Measurements from ENCODE around the gene CFAP69.
A peak's percentile ranks its signal among the peaks of the same experiment; 100 is the strongest.
"Not testable (repeated sequence)": the region's sequence is repeated elsewhere in the genome, so short reads cannot be mapped to it uniquely, and the experiment has no call there.

CFAP69 gene

GRCh38 chr7:90337106-90337505 lies 92.1 kb downstream of the CFAP69 start:
- no peak for DNase-seq (ENCODE audit: low read depth in 2 of 2)

- DNase-seq (ENCODE audit: low read depth in 2 of 2) = no peak
Observed at GRCh38 chr7:90345016-90345415, 100.0 kb downstream of the CFAP69 start.

DNA sequence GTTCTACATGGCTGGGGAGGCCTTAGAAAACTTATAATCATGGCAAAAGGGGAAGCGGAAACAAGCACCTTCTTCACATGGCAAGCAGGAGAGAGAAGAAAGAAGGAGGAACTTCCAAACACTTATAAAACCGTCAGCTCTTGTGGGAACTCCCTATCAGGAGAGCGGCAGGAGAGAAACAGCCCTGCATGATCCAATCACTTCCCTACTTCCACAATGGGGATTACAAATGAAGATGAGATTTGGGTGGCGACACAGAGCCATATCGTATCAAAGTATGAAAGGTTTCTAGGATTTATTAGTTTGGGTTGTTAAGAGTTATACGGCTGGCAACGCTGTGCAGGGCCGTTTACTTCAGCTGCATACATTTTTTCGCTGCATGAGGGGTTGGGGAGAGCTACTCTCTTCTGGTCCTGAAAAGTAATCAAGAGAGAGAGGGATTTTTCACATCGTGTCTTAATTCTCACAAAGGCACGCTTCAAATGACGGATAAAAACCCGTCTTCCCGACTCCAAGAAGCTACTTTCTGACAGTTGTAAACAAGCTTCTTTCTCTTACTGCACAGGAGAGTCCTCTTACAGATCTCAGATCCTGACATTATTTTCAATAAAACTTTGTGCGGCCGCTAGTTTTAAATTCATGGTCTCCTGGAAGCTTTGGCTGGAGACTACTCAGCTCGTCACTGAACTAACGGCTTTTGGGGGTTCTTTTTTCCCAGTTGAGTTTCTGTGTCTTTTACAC lies 100.8 kb downstream of the CFAP69 start:
- no peak for DNase-seq (ENCODE audit: low read depth in 2 of 2)

DNA sequence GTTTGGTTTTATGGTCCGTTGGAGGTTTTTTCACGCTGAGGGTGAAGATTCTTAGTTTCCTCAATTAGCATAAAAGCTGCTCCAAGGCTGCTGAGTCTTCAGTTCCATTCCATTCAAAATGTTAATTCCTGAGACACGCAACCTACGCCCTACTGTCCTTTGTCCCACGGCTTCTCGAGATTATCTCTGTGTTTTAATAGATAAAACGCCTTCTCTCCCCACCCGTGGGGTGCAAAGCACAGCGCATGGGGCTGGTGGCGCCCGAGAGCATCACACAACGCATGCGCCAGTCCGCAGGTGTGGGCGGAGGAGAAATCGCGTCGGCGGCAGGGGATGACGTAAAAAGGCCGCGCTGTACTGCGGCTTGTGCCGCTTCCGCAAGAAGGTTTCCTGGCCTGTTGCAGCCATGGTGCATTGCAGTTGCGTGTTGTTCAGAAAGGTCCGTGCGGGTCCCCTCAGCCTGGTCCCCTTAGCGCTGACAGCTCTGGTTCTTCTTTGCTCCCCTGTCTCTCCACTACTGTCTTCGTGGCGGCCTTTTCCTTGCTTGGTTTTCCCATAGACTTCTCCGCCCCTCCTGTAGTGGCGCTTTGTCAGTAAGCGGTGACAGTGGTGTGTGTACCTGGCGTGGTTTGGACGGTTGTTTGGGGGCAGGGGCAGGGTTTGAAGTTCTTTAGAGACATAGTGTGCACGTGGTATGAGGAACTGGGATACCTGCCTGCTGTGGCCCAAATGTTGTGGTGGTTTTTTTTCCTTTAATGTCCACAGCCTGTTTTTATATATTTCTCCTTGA lies 101.6 kb downstream of the CFAP69 start, which contains the start of gene GTPBP10:
Gene GTPBP10, plus strand, starts transcription at position 381 of the 790 bp plus-strand sequence. Its CDS starts 26 bp downstream, at position 407.
- DNase-seq (ENCODE audit: low read depth in 2 of 2) = peak; percentile 89 to 90

- no peak for DNase-seq (ENCODE audit: low read depth in 2 of 2)
Observed at GRCh38 chr7:90347759-90348158, 102.8 kb downstream of the CFAP69 start.

- no peak for DNase-seq (ENCODE audit: low read depth in 2 of 2)
Observed at GRCh38 chr7:90349305-90349704, 104.3 kb downstream of the CFAP69 start.

- not testable (repeated sequence) for DNase-seq (ENCODE audit: low read depth in 2 of 2)
Observed at GRCh38 chr7:90350032-90350431, 105.1 kb downstream of the CFAP69 start.

DNA sequence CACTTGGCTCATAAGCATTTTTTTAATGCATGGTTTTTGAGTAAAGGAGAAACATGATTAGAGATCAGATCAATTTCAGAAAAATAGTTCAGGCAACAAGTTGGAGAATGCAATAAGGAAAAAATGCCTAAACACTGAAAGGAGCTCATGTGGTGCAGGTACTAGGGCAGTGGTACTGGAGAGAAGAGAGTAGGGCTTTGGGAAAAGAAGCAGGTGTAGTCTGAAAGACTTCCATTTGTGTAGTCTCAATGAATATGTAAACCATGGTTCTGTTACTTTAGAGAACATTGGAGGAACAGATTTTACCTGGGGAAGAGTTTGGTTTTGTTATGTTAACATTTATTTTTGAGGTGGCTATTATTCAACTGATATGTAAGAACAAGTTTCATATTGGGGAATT lies 107.0 kb downstream of the CFAP69 start:
- DNase-seq (ENCODE audit: low read depth in 2 of 2) = no peak
